Spleen (tissue), 11 donors: ENCODE data around the gene HID1. TPM values are rescaled to one million over a fixed set of nuclear protein-coding genes. Genes with fewer than 3 reads are reported as not detected.
"Not testable (repeated sequence)": the region's sequence is repeated elsewhere in the genome, so short reads cannot be mapped to it uniquely, and the experiment has no call there.

Experiments used
- DNase-seq: peaks from one replicate; pipeline ENCODE4 v3.0.0-alpha.2; 2020
- H3K27ac ChIP-seq, 8 donors: fragments of 200-600 bp; sonication (generic) in 7 of 8; 1 replicate in 4 of 8; 2 replicates in 4 of 8; pipeline versions ENCODE4 v1.5.0 to v1.8.0; 2016 to 2021; ENCODE audit warnings: inconsistent platforms in 4 of 8, mild to moderate bottlenecking in 4 of 8, moderate library complexity in 1 of 8
- H3K27me3 ChIP-seq, 7 donors: fragments of 200-600 bp; sonication (generic) in 6 of 7; replicated peaks in 1 of 7; 1 replicate in 4 of 7; 2 replicates in 3 of 7; pipeline versions ENCODE4 v1.5.0 to v1.8.0; 2016 to 2021; ENCODE audit warnings: inconsistent platforms in 3 of 7, mild to moderate bottlenecking in 1 of 7
- H3K36me3 ChIP-seq, 6 donors: fragments of 200-600 bp; sonication (generic) in 5 of 6; 1 replicate in 4 of 6; 2 replicates in 2 of 6; pipeline versions ENCODE4 v1.5.0 to v1.8.0; 2016 to 2021; ENCODE audit warnings: inconsistent platforms in 2 of 6
- H3K4me1 ChIP-seq, 6 donors: fragments of 200-600 bp; sonication (generic) in 5 of 6; 1 replicate in 3 of 6; 2 replicates in 3 of 6; pipeline versions ENCODE4 v1.5.0 to v1.8.0; 2016 to 2021; ENCODE audit warnings: inconsistent platforms in 3 of 6
- H3K4me3 ChIP-seq, 8 donors: fragments of 200-600 bp; sonication (generic) in 7 of 8; 1 replicate in 4 of 8; 2 replicates in 4 of 8; pipeline versions ENCODE4 v1.5.0 to v1.8.0; 2016 to 2021; ENCODE audit warnings: inconsistent platforms in 4 of 8, mild to moderate bottlenecking in 4 of 8, moderate library complexity in 2 of 8
- H3K9me3 ChIP-seq, 8 donors: fragments of 200-600 bp; sonication (generic) in 7 of 8; 1 replicate in 4 of 8; 2 replicates in 4 of 8; pipeline versions ENCODE4 v1.5.0 to v1.8.0; 2016 to 2021; ENCODE audit warnings: inconsistent platforms in 4 of 8
- POLR2A ChIP-seq, 3 donors: fragments of 450-650 bp; IDR thresholded peaks; one replicate each; pipeline ENCODE4 v1.5.1; 2017; ENCODE audit warnings: antibody characterized with exemption in 3 of 3, mild to moderate bottlenecking in 1 of 3
- POLR2AphosphoS5 ChIP-seq, 3 donors: sonication (generic); formaldehyde crosslinking; IDR thresholded peaks; one replicate each; pipeline ENCODE4 v1.5.1; 2017; ENCODE audit warnings: antibody characterized with exemption in 3 of 3
- WGBS, 5 donors: extraction: QIAGEN DNeasy Blood & Tissue Kit in 3 of 5; methylation state at CpG; one replicate each; pipeline versions ENCODE4 v1.1.5 to v1.1.7; 2013 to 2018; 5-methylcytosine and 5-hydroxymethylcytosine counted together
- intact Hi-C: fragments of 100-400 bp; cut with DNase I; formaldehyde crosslinking; loops from one replicate; pipeline ENCODE4 v1.15.0; 2023; ENCODE audit warnings: low total_unique reads
- polyA plus RNA-seq, 3 donors: library from polyadenylated mRNA; stranded (reverse); fragments of 200-250 nt; gene quantifications; one replicate each; pipeline ENCODE4 v1.2.1, GENCODE V29; 2013
- total RNA-seq, 7 donors: library from RNA; depleted of rRNA in 3 of 7; stranded (reverse); fragments of >200 nt in 3 of 7; fragmentation: NEBNext Ultra II Directional in 4 of 7; extraction: Animal tissue kit (Norgen Biotek cat#: 25700) in 4 of 7; gene quantifications; one replicate each; pipeline versions ENCODE4 v1.1.0 to v1.2.1, GENCODE V29; 2016 to 2021
- TF ChIP-seq, protein P1 (sequence below), 11 experiments: fragments of 200-600 bp in 7 of 11; fragments of 450-650 bp in 4 of 11; sonication (generic) in 4 of 11; IDR thresholded peaks in 8 of 11; conservative IDR thresholded peaks in 3 of 11; 1 replicate in 7 of 11; 2 replicates in 4 of 11; pipeline versions ENCODE4 v1.4.0 to v1.8.0; 2016 to 2021; ENCODE audit warnings: antibody characterized with exemption in 11 of 11, inconsistent platforms in 4 of 11, mild to moderate bottlenecking in 1 of 11
- donor health status: healthy with polysubstance abuse.
- donor health status: DM: no; HTN: no; CAD: no; lungs with moderate emphysema.
- donor health status: DM: no; HTN: no; CAD: no.
- donor health status: Bipolar disorder and iron deficiency.
- donor health status: healthy.
- donor health status: DM: no; HTN: no; CAD: no.
- donor health status: DM: yes; HTN: yes; CAD: no.

The HID1 gene
- total and polyA plus RNA-seq, 10 donors, result 5.2 to 39.4 (median 24.8) TPM

DNA sequence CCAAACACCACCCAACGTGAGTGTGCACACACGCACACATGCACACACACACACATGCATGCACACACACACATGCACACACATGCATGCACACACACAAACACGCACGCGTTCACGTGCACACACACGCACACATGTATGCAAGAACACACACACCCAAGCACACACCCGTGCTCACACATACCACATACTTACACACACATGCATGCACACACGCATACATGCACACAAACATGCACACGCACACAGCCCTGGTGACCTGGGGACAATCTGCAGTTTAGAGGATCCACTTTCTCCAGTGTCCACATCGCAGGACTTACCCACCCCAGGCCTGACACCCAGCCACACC is 55.7 kb downstream of the HID1 start:
- TF ChIP-seq POLR2A (IDR thresholded peaks at IDR 0.05) (no peak), POLR2AphosphoS5 (IDR thresholded peaks at IDR 0.05) (no peak)
- TF ChIP-seq, protein P1, sequence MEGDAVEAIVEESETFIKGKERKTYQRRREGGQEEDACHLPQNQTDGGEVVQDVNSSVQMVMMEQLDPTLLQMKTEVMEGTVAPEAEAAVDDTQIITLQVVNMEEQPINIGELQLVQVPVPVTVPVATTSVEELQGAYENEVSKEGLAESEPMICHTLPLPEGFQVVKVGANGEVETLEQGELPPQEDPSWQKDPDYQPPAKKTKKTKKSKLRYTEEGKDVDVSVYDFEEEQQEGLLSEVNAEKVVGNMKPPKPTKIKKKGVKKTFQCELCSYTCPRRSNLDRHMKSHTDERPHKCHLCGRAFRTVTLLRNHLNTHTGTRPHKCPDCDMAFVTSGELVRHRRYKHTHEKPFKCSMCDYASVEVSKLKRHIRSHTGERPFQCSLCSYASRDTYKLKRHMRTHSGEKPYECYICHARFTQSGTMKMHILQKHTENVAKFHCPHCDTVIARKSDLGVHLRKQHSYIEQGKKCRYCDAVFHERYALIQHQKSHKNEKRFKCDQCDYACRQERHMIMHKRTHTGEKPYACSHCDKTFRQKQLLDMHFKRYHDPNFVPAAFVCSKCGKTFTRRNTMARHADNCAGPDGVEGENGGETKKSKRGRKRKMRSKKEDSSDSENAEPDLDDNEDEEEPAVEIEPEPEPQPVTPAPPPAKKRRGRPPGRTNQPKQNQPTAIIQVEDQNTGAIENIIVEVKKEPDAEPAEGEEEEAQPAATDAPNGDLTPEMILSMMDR (IDR thresholded peaks at IDR 0.05 in 8 of 11, conservative IDR thresholded peaks at IDR 0.05 in 3 of 11), result no peak
- H3K27ac ChIP-seq, result no peak overlapping the region
- intact Hi-C loops, result no loop called here
- no peak overlapping the region for H3K4me3 ChIP-seq
- WGBS, 5 donors, result 88 to 93% (median 91%) methylated on average over 11 of the region's 11 CpGs
- H3K27me3 ChIP-seq, result peaks cover 0 to 72% (median 26%) of the 10 kb centered on the region in 7 donors
- no peaks in the 10 kb centered on the region for H3K36me3 ChIP-seq
- no peaks in the 10 kb centered on the region for H3K9me3 ChIP-seq
- peaks cover 0 to 13% (median 0%) of the 10 kb centered on the region in 6 donors for H3K4me1 ChIP-seq
- DNase-seq, result no peak

DNA sequence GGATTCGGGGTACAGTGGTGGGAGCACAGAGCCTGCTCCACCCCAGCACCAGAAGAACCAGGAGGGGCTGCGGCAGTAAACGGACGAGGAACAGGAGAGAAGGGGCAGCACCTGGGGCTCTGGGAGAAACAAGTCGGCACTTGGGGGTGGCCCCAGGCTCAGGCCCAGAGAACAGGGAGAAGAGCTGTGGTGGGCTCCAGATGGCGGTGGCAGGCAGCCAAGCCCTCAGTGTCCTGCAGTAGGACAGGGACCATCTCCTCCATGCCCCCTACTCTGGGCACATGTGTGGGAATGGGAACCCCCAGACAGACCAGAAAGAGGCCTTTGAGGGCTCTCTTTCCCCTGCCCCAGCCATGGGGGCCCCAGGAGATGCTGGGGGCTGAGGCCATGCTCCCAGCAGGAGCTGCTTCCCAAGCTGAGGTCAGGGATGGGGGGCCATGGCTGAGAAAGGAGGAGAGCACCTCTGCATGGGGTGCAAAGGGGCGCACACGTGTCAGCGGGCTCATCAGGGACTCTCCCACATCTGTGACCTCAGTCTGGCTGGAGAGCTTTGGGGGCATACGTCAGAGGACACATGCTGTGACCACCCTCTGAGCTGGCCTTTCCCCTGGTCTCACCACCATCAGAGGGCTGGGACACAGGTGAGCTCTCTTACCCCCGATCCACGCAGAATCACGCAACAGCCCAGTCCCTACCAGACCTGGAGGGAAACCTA is 56.3 kb downstream of the HID1 start:
- intact Hi-C loops, result no loop called here
- Histone ChIP-seq H3K4me3 (no peak overlapping the region), H3K9me3 (no peaks in the 10 kb centered on the region), H3K27ac (no peak overlapping the region), H3K36me3 (no peaks in the 10 kb centered on the region), H3K4me1 (peaks cover 0 to 13% (median 0%) of the 10 kb centered on the region in 6 donors), H3K27me3 (peaks cover 0 to 67% (median 21%) of the 10 kb centered on the region in 7 donors)
- DNase-seq, result no peak
- TF ChIP-seq, protein P1 (IDR thresholded peaks at IDR 0.05 in 8 of 11, conservative IDR thresholded peaks at IDR 0.05 in 3 of 11), result no peak
- no peak for TF ChIP-seq POLR2AphosphoS5 (IDR thresholded peaks at IDR 0.05)
- no peak for TF ChIP-seq POLR2A (IDR thresholded peaks at IDR 0.05)
- 86 to 89% (median 88%) methylated on average over 9 to 13 of the region's 13 CpGs for WGBS, 5 donors

DNA sequence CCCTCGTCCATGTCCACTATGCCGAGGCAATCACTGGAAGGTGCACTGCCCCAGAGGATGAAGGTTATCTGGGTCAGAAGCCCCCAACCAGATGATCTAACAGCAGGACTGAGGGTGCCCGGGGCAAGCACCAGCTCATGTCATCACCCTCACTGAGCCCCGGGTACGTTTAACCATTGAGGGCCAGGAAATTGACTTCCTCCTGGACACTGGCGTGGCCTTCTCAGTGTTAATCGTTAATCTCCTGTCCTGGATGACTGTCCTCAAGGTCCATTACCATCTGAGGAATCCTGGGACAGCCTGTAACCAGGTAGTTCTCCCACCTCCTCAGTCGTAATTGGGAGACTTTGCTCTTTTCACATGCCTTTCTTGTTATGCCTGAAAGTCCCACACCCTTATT is 61.1 kb downstream of the HID1 start:
- intact Hi-C loops, H3K4me1 ChIP-seq, DNase-seq, H3K36me3 ChIP-seq, H3K4me3 ChIP-seq, H3K9me3 ChIP-seq, H3K27ac ChIP-seq: not testable (repeated sequence)
- WGBS, 5 donors, result 55 to 81% (median 71%) methylated on average over 8 of the region's 8 CpGs
- H3K27me3 ChIP-seq, result peaks cover 0 to 25% (median 0%) of the 10 kb centered on the region in 7 donors

DNA sequence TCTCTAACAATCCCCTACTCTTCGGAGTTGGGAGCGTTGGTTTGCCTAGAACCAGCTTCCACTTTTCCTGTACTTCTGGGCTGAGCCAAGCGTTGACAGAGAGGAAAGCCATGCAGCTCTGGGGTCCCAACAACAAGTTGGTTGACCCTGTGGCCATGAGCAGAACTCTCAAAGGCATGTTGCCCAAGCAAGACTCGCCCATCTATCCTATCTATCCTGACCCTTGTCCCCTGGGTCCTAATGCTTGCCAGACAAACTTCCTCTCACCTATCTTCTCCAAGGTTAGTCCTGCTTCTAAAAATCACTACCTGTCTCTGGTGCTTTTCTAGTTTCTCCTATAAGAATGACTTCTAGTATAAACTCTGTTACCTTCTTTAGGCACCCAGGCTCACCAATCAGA is 63.5 kb downstream of the HID1 start:
- H3K27ac ChIP-seq, H3K36me3 ChIP-seq, DNase-seq, intact Hi-C loops, H3K4me3 ChIP-seq, H3K4me1 ChIP-seq, H3K9me3 ChIP-seq: not testable (repeated sequence)
- 68 to 78% (median 75%) methylated on average over 4 of the region's 4 CpGs for WGBS, 5 donors
- H3K27me3 ChIP-seq, result peaks cover 0 to 25% (median 0%) of the 10 kb centered on the region in 7 donors

DNA sequence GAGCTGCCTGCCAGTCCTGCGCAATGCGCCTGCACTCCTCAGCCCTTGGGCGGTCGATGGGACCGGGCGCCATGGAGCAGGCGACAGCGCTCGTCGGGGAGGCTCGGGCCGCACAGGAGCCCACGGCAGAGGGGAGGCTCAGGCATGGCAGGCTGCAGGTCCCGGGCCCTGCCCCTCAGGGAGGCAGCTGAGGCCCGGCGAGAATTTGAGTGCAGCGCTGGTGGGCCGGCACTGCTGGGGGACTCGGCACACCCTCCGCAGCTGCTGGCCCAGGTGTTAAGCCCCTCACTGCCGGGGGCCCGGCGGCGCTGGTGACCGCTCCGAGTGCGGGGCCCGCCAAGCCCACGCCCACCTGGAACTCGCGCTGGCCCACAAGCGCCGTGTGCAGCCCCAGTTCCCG is 65.5 kb downstream of the HID1 start:
- Histone ChIP-seq H3K27me3 (peaks cover 0 to 44% (median 5%) of the 10 kb centered on the region in 7 donors), H3K27ac (no peak overlapping the region), H3K9me3 (no peaks in the 10 kb centered on the region), H3K4me3 (no peak overlapping the region), H3K36me3 (no peaks in the 10 kb centered on the region), H3K4me1 (no peaks in the 10 kb centered on the region)
- no peak for DNase-seq
- intact Hi-C loops, result no loop called here
- TF ChIP-seq, protein P1 (IDR thresholded peaks at IDR 0.05 in 8 of 11, conservative IDR thresholded peaks at IDR 0.05 in 3 of 11), result no peak
- TF ChIP-seq POLR2A (IDR thresholded peaks at IDR 0.05) (no peak), POLR2AphosphoS5 (IDR thresholded peaks at IDR 0.05) (no peak)
- WGBS, 5 donors, result 94 to 100% (median 97%) methylated on average over 3 to 34 of the region's 34 CpGs

DNA sequence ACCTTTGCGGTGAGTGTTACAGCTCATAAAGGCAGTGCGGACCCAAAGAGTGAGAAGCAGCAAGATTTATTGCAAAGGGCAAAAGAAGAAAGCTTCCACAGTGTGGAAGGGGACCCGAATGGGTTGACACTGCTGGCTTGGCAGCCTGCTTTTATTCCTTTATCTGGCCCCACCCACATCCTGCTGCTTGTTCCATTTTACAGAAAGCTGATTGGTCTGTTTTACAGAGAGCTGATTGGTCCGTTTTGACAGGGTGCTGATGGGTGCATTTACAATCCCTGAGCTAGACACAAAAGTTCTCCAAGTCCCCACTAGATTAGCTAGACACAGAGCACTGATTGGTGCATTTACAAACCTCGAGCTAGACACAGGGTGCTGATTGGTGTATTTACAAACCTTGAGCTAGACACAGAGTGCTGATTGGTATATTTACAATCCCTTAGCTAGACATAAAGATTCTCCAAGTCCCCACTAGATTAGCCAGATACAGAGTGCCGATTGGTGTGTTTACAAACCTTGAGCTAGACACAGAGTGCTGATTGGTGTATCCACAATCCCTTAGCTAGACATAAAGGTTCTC is 66.3 kb downstream of the HID1 start:
- H3K27ac ChIP-seq, H3K4me3 ChIP-seq, intact Hi-C loops, H3K36me3 ChIP-seq, H3K4me1 ChIP-seq, DNase-seq, H3K9me3 ChIP-seq: not testable (repeated sequence)
- WGBS, 5 donors, result 65 to 81% (median 70%) methylated on average over 6 of the region's 6 CpGs
- H3K27me3 ChIP-seq, result peaks cover 0 to 51% (median 5%) of the 10 kb centered on the region in 7 donors
